GM11168 (cell line): ENCODE data around the gene AVEN.

Experiments used
- in situ Hi-C: fragments of 300-500 bp; cut with MboI; formaldehyde crosslinking; loops from one replicate; pipeline ENCODE4 v1.12.0; 2022; ENCODE audit warnings: low sequenced_read_pairs; ENCODE audit not compliant: unreplicated experiment

AVEN gene

GRCh38 chr15:33860754-33861153, 178.2 kb downstream of the AVEN start:
- in situ Hi-C loops, result no loop called here

DNA sequence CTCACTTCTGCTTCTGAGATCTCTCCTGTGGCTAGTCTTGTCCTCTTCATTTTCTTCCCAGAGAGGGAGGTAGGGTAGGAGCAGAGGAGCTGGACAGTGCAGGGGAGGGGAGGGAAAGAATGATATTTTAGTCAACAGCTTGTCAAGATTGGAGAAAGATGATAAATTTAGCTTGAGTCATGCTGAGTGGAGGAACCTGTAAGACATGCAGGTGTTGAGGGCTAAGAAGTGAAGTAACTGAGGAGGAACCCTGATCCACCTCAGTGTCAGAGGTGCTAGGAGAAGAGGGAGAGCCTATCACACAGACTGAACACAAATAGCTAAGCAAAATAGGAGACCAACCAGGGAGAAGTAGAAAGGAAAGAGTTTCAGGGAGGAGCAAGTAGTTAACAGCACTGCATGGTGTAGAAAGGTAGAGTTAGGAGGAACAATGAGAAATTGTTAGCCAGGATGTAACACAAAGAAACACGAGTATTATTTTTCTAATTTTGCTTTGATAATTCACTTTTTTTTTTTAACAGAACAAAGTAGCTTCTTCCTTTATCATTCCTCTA, 178.9 kb downstream of the AVEN start:
- in situ Hi-C loops, result no loop called here

DNA sequence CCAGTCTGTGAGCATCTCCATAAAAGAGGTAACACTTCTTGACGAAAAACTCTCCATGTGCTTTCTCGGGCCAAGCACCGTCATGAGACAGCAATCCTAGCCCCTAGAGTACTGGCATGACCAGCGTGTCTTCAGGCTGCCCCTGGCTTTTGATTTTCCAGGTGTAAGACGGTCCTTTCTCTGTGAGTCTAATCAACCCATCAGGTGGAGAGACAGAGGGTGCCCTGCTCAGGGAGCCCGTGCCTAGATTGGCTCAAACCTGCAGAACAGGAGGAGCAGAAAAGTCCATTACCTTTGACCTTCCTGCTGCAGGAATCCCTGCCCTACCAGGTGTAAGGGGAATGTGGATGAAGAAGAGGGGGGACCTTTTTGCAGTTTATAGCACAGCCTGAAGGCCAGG, 180.2 kb downstream of the AVEN start:
- in situ Hi-C loops, result no loop called here

- in situ Hi-C loops, result no loop called here
Observed at GRCh38 chr15:33857726-33858125, 181.3 kb downstream of the AVEN start.

- in situ Hi-C loops, result no loop called here
Observed at GRCh38 chr15:33852570-33852969, 186.4 kb downstream of the AVEN start.

DNA sequence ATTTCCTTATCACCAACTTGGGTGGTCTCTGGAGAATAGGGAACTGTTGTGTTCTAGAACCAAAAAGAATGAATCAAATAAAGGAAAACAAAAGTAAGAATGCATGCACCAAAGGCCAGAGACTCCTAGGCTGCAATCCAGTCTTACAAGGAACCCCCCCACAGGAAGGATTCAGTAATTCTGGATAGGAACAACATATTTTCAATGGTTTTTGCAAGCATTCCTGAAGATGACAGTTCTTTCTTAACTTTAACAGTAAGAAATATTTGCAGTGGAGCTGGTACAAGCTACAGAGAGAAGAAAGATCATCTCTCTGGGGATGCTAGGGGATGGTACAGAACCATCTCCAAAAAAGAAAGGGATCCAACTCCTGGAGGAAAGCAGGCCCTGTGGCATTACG, 186.9 kb downstream of the AVEN start:
- in situ Hi-C loops, result no loop called here

DNA sequence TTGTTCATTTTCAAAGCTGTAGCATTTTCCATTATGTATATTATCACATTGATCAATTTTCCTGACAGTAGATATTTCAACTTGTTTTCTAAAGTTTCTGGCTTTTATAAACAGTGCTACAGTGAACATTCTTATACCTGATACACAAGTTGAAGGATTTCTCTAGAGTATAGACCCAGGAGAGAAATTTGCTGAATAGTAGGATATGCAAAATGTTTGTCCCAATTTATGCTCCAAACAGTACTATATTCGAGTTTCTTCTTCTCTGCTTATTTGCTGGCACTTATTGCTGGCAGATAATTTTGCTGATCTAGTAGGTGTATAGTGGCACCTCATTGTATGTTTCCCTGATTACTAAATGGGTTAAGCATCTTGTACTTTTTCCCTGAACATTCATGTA, 187.9 kb downstream of the AVEN start:
- in situ Hi-C loops, result no loop called here

DNA sequence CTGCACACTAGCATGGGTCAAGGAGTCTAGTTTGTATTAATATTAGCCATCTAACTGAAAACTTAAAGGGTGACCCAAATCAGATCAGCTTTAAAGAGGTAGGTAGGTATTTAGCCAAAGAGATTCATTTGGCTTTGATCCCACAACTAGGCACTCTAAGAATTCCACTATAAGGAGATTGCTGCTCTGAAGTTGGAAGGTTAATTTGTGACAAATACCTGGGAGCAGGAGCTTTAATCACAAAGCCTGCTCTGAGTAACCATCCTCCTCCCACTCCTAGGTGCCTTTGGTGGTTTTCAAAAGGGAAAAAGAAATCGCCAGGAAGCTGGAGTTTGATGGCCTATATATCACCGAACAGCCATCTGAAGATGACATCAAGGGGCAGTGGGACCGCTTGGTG, 191.0 kb downstream of the AVEN start:
- in situ Hi-C loops, result no loop called here

DNA sequence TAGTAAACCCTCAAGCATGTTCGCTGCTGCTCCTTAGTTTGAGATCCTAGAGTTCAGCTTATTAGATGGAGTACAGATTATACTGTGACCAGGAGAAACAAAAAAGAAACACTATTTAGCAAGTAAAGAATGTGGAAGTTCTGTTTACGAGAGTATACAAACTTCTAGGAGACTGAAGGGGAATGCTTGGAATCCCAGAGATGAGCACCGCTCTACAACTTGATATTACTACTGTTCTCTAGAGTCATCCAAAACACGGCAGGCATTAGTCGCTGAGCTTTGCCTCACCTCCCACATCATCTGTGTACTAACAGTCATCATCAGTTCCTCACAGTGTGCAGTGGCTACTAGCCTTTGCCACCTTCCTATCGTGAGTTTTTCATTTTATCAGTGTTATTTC, 192.1 kb downstream of the AVEN start:
- in situ Hi-C loops, result no loop called here

GRCh38 chr15:33846142-33846541, 192.9 kb downstream of the AVEN start:
- in situ Hi-C loops, result no loop called here

DNA sequence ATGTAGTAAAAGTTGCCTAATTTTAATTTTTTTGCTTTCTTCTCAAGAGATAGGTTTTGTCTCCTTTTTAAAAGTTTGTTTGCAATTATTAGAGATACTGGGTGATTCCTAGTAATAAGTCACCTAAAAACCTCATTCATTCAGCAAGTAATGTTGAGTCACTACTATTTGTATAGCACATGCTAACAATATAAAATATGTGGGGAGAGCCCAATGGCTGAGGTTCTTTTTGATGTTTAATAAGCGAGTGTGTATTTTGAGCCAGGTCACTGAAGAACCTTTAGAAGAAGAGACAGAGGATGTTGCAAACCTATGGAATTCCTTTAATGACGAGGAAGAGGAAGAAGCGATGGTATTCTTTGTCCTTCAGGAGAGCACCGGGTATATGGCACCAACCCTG, 194.4 kb downstream of the AVEN start:
- in situ Hi-C loops, result no loop called here

DNA sequence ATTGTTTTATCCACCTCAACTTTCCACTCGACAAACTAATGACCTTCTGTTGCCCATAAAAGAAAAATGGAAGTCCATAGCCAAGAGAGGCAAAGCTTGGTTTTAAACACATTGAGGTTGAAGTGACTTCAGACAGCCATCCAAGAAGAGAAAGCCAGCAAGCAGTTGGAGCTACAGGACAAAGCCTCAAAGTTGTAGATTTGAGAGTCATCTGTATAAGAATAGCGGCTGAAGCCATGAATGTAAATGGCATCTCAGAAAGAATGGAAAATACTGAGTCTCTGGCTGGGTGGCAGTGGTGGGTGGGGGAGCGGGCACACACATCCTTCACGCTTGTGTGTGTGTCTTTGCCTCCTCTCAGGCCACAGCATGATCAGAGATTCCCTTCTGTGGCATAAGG, 194.8 kb downstream of the AVEN start:
- in situ Hi-C loops, result no loop called here

GRCh38 chr15:33840615-33841014, 198.4 kb downstream of the AVEN start:
- in situ Hi-C loops, result no loop called here

- in situ Hi-C loops, result no loop called here
Observed at GRCh38 chr15:33839540-33839939, 199.5 kb downstream of the AVEN start.

DNA sequence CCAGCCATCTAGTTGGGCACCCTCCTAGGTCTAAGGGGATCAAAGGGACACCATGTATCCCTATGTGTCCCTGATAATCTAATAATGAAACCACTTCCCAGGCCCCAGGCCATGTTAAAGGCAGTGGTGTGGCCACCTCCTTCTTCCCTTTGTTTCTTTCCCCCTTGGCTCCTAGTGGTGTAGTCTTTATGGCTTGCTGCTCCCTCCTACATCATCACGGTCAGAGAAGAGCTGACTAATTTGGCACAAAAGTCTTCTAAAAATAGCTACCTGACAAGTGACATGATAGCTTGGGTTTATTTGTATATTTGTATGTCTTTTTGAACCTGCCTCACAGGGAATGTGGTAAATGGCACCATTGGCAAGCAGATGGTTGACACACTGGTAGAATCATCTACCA, 201.7 kb downstream of the AVEN start:
- in situ Hi-C loops, result no loop called here

GRCh38 chr15:33834892-33835743, 203.9 kb downstream of the AVEN start:
- in situ Hi-C loops, result no loop called here

- in situ Hi-C loops, result no loop called here
Observed at GRCh38 chr15:33831646-33832045, 207.4 kb downstream of the AVEN start.

DNA sequence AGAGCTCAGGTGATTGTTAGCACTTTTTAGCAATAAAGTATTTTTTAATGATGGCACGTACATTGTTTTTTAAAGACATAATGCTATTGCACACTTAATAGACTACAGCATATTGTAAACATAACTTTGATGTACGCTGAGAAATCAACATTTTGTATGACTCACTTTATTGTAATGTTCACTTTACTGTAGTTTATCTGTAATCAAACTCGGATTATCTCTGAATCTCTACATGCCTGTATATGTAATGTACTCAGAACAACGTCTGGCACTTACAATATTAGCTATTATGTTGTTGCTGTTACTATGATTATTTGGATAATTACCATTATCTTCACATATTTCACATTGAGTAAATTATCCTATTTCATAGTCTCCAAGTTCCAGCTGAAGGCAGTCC, 208.7 kb downstream of the AVEN start:
- in situ Hi-C loops, result no loop called here

- in situ Hi-C loops, result no loop called here
Observed at GRCh38 chr15:33826201-33826600, 212.8 kb downstream of the AVEN start.

DNA sequence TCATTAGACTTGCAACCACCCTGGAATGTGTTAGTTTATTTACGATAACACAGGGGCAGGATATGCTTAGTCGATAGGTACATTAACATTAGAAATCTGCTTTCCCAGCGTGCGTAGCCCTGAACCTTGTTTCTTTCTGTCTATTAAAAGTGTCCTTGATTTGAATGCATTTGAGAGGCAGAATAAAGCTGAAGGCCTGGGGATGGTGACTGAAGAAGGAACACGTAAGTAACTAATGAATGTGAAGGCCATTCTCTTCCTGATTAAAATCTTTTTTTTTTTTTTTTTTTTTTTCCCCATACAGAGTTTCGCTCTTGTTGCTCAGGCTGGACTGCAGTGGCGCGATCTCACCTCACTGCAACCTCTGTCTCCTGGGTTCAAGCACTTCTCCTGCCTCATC, 213.6 kb downstream of the AVEN start:
- in situ Hi-C loops, result no loop called here

DNA sequence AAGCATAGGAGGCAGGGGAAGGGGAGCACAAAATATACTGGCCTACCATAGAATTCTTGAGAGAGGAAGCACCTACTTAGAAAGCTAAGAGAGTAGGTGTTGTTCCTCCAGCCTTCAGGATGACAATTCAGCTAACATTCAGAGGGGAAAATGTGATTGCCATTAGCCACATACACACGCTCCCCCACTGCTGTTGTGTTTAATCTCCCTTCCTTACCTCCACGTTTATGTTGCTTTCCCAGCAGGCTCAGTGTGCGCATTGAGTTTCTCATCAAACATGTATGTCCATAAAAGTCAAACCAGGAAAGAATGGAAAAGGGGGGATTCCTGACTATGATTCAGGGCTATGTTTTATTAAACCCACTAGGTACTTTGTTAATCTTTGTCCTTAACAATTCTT, 215.9 kb downstream of the AVEN start:
- in situ Hi-C loops, result no loop called here

DNA sequence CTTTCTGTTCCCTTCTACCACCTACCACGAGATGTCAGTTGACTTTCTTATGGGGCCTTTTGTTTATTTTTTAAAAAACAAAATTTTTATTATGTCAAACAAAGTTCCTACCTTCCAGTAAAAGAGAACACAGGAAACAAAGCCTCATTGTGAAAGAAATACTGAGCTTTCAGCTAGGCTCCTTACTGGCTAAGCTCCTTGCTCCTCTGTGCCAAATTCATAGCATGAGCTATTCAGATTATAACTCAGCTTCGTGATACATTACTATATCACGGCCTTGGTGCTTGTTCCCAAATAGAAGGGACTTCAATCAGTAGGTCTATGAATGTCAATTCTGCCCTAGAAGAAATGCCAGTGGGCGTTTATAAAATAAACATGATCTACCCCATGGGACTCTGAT, 216.5 kb downstream of the AVEN start:
- in situ Hi-C loops, result no loop called here
